Fibroblast of mammary gland (primary cell): ENCODE data around the gene HECTD1.
"Not testable (repeated sequence)": the region's sequence is repeated elsewhere in the genome, so short reads cannot be mapped to it uniquely, and the experiment has no call there.

Experiments used
- DNase-seq: peaks from one replicate; pipeline ENCODE4 v3.0.0-alpha.2; 2010; ENCODE audit warnings: low read depth
- H3K4me3 ChIP-seq: 2 replicates; pipeline ENCODE4 v1.5.1; 2011; ENCODE audit warnings: low read depth, mild to moderate bottlenecking, low read length, moderate library complexity; ENCODE audit not compliant: control insufficient read depth
- TF ChIP-seq, protein P1 (sequence below): conservative IDR thresholded peaks from 2 replicates; pipeline ENCODE4 v1.5.1; 2011; ENCODE audit warnings: low read depth, low read length, inconsistent platforms; ENCODE audit not compliant: control insufficient read depth, insufficient read depth

The HECTD1 gene

DNA sequence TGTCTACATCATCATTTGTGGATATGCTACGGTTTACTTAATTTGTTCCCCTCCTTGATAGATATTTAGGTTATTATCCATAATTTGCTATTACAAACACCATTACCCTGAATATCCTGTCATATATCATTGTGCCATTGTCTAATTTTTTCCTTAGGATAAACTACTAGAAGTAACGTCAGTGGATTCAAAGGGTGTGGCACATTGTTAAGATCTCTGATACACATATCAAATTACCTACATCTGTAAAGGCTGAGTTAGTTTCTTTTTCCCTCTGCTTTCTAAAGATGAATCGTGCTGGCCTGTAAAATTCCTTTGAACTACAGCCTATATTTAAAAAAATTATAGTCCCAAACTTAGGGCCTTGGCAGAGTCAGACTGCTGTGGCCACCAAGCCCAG, 127.5 kb downstream of the HECTD1 start:
- no peak overlapping the region for H3K4me3 ChIP-seq
- DNase-seq = peak; percentile 46
- TF ChIP-seq, protein P1, sequence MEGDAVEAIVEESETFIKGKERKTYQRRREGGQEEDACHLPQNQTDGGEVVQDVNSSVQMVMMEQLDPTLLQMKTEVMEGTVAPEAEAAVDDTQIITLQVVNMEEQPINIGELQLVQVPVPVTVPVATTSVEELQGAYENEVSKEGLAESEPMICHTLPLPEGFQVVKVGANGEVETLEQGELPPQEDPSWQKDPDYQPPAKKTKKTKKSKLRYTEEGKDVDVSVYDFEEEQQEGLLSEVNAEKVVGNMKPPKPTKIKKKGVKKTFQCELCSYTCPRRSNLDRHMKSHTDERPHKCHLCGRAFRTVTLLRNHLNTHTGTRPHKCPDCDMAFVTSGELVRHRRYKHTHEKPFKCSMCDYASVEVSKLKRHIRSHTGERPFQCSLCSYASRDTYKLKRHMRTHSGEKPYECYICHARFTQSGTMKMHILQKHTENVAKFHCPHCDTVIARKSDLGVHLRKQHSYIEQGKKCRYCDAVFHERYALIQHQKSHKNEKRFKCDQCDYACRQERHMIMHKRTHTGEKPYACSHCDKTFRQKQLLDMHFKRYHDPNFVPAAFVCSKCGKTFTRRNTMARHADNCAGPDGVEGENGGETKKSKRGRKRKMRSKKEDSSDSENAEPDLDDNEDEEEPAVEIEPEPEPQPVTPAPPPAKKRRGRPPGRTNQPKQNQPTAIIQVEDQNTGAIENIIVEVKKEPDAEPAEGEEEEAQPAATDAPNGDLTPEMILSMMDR = no peak

GRCh38 chr14:31078766-31079165, 128.8 kb downstream of the HECTD1 start:
- TF ChIP-seq, protein P1 = no peak
- no peak overlapping the region for H3K4me3 ChIP-seq
- no peak for DNase-seq

DNA sequence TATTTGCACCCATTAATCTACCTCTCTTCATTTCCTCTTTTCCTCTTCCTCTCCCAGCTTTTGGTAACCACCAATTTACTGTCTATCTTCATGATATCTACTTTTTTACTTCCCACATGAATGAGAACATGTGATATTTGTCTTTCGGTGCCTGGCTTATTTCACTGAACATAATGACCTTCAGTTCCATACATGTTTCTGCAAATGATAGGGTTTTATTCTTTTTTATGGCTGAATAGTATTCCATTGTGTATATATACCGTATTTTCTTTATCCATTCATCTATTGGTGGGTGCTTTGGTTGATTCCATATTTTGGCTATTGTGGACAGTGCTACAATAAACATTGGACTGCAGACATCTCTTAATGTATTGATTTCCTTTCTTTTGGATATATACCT, 132.4 kb downstream of the HECTD1 start:
- TF ChIP-seq, protein P1 = no peak
- DNase-seq = no peak
- no peak overlapping the region for H3K4me3 ChIP-seq

GRCh38 chr14:31071151-31071550, 136.4 kb downstream of the HECTD1 start:
- H3K4me3 ChIP-seq = no peak overlapping the region
- DNase-seq = no peak
- TF ChIP-seq, protein P1 = no peak

DNA sequence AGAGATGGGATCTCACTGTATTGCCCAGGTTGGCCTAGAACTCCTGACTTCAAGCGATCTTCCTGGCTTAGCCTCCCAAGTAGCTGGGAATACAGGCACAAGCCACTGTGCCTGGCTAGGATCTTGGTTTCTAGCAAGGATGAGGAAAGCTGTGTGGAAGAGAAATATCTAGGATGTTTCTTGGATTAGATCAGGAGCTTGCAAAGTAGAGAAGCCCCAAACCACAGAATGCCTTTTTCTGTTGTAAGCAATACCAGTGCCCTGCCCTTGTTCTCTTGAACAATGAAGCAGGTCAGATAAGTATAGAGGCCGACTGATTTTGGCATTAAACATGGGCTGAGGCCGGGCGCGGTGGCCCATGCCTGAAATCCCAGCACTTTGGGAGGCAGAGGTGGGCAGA, 137.2 kb downstream of the HECTD1 start:
- no peak overlapping the region for H3K4me3 ChIP-seq
- peak; percentile 74 for DNase-seq
- TF ChIP-seq, protein P1 = no peak

DNA sequence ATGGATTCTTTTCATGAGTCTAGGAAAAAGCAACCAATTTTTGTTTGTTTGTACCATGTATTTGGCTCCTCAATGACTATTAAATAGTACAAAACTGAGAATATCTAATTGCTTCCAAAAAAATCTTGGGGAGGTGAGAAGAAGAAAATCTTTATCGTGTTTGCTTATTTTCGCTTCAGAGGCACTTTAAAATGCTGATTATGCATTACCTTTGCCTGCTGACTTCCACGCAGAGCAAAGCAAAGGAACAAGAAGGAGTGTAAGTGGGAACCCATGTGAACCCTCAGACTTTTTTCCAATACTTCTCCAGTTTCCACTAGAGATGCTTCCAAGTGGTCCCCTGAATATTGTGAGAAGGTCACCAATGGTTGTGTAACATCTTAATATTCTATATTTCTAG, 138.2 kb downstream of the HECTD1 start:
- no peak for DNase-seq
- TF ChIP-seq, protein P1 = no peak
- H3K4me3 ChIP-seq = no peak overlapping the region

DNA sequence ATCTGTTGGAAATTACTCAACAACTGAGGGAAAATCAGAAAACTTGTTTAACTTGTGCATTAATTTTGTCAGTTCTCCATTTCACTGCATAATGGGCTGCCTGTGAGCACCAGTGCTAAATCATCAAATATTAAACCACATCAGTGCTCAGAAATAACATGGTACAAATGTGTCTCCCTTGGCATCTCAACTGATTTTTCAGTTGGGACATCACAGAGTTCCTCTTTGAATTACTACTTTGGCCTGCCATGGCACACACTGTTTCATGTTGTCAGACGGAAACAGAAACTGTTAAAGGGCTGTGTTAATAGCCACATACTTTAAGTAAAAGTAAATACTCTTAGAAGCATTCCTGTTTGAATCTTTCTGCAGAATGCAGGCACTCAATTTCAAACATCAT, 139.4 kb downstream of the HECTD1 start:
- no peak for DNase-seq
- H3K4me3 ChIP-seq = no peak overlapping the region
- TF ChIP-seq, protein P1 = no peak

GRCh38 chr14:31062908-31063307, 144.7 kb downstream of the HECTD1 start:
- DNase-seq, H3K4me3 ChIP-seq: not testable (repeated sequence)
